ENCODE data around the gene ARL4D.
"Not testable (repeated sequence)": the region's sequence is repeated elsewhere in the genome, so short reads cannot be mapped to it uniquely, and the experiment has no call there.

Gene ARL4D

DNA sequence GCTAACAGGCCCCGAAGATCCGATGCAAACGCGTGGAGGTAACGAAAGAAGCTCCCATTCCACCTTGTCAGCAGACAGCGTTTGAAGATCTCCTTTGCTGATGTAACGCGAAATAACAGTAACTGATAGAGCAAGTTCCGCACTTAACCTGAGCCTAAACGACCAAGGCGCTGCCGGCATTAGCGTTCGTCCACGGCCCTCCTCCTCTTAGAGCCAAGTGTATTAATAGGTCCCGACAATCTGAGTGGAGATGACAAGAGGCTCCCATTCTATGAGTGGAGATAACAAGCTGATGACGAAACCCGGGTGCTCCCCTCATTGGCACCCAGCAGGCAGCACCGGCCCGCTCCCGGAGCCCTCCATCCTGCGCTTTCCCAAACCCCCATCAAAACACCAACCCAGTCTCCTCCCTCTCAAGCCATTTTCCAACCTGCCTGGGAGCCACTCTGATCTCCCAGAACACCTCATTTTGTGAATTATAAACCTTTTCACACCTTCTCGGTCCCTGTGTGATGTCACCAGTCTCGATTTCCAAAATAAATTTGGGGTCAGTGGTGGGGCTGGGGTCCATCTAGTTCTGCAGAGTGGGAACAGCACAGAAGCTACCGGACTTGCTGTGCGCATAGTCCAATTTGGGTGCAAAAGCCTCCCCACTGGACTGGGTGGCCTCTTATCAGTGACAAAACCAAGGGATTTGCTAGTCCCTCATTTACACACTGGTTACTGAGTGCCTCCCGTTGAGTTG lies 35.4 kb upstream of the ARL4D start:
- TF ChIP-seq, protein P1, sequence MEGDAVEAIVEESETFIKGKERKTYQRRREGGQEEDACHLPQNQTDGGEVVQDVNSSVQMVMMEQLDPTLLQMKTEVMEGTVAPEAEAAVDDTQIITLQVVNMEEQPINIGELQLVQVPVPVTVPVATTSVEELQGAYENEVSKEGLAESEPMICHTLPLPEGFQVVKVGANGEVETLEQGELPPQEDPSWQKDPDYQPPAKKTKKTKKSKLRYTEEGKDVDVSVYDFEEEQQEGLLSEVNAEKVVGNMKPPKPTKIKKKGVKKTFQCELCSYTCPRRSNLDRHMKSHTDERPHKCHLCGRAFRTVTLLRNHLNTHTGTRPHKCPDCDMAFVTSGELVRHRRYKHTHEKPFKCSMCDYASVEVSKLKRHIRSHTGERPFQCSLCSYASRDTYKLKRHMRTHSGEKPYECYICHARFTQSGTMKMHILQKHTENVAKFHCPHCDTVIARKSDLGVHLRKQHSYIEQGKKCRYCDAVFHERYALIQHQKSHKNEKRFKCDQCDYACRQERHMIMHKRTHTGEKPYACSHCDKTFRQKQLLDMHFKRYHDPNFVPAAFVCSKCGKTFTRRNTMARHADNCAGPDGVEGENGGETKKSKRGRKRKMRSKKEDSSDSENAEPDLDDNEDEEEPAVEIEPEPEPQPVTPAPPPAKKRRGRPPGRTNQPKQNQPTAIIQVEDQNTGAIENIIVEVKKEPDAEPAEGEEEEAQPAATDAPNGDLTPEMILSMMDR (IDR thresholded peaks at IDR 0.05; ENCODE audit: insufficient read depth, low read depth, low read length, missing control alignments), result no peak
- no peak overlapping the region for H3K4me3 ChIP-seq (ENCODE audit: low read length)
- no peak for DNase-seq (ENCODE audit: low read depth)

DNA sequence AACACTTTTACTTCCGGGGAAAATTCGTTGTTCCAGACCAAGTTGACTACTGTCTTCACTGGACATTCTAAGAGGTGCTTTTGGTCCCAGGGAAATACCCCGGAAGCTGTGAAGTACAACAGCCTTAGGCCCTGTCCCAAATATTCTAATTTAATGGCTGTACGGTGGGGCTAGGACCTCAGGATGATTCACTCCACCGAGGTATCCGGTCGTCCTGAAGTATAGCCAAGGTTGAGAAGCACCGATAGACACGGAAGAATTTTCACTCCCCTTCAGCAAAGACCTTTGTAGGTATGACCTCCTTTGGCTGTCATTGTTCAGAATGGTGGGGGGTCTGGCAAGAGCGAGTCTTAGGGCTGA lies 34.9 kb upstream of the ARL4D start:
- no peak overlapping the region for H3K4me3 ChIP-seq (ENCODE audit: low read length)
- TF ChIP-seq, protein P1 (IDR thresholded peaks at IDR 0.05; ENCODE audit: insufficient read depth, low read depth, low read length, missing control alignments), result no peak
- no peak for DNase-seq (ENCODE audit: low read depth)

DNA sequence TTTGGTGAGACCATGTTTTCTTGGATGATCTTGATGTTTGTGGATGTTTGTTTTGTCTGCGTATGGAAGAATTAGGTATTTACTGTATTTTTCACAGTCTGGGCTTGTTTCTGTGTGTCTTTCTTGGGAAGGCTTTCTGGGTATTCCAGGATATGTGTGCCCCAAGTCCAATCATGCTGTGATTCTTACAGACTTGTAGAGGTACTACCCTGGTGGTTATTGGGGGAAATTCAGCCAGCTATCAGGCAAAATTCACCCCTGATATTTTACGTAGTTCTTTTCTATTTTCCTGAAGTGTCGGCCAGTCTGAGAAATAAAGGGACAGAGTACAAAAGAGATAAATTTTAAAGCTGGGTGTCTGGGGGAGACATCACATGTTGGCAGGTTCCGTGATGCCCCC lies 33.4 kb upstream of the ARL4D start:
- no peak overlapping the region for H3K4me3 ChIP-seq (ENCODE audit: low read length)
- no peak for DNase-seq (ENCODE audit: low read depth)
- TF ChIP-seq, protein P1 (IDR thresholded peaks at IDR 0.05; ENCODE audit: insufficient read depth, low read depth, low read length, missing control alignments), result peak; percentile 8

DNA sequence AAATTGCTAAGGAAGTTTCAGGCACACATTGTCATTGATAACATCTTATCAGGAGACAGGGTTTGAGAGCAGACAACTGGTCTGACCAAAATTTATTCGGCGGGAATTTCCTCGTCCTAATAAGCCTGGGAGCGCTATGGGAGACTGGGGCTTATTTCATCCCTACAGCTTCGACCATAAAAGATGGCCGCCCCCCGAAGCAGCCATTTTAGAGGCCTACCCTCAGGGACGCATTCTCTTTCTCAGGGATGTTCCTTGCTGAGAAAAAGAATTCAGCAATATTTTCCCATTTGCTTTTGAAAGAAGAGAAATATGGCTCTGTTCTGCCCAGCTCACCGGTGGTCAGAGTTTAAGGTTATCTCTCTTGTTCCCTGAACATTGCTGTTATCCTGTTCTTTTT lies 32.9 kb upstream of the ARL4D start:
- H3K4me3 ChIP-seq (ENCODE audit: low read length); DNase-seq (ENCODE audit: low read depth): not testable (repeated sequence)

DNA sequence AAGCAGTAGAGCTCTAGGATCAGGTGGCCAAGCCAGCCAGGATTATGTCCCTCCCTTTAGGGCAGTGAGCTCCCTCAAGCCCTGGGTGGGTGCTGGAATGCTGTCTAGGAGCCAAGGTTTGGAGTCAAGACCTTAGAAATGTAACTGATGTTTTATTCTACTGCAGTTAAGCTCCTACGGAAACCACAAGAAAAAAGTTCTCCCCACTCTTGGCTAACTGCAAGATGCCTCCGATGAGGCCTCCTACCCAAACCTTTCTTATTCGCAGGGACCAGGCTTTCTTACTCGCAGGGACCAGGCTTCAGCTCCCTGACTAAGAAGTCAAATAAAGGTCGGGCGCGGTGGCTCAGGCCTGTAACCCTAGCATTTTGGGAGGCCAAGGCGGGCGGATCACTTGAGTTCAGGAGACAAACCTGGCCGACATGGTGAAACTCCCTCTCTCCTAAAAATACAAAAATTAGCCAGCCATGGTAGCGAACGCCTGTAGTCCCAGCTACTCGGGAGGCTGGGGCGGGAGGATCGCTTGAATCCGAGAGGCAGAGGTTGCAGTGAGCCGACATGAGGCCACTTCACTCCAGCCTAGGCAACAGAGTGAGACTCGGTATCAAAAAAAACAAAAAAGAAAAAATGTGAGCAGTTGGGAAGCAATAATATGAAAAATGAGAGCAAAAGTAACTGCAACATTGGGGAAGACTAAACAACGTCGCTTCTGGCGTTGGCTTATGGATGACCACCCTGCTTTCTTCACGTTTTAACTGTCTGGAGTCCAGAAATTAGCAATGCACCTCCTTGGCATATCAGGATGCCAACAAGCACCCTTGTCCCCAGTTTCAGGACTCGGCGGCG lies 31.7 kb upstream of the ARL4D start:
- no peak for DNase-seq (ENCODE audit: low read depth)
- H3K4me3 ChIP-seq (ENCODE audit: low read length), result no peak overlapping the region
- TF ChIP-seq, protein P1 (IDR thresholded peaks at IDR 0.05; ENCODE audit: insufficient read depth, low read depth, low read length, missing control alignments), result no peak

DNA sequence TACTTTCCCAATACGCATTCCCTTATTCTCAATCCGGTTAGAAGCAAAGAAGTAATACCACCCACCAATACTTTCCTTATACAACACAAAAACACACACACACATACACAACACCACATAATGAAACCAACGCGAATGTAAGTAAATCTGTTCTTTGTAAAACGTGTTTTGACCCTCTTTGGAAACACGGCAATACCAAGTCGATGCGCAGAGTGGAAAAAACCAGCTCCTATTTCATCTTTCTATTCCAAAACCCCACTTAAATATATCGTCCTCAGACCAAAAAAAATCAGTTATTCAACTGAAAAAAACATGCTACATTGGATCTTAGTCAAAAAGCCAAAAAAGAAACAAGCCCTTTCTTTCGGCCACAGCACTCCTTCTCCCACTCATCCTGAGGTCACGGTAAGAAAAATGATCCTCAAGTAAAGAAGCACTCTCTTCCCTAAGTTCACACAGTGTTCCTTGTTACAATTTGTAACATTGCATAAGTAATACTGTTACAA lies 31.0 kb upstream of the ARL4D start:
- DNase-seq (ENCODE audit: low read depth), result peak; percentile 49
- TF ChIP-seq, protein P1 (IDR thresholded peaks at IDR 0.05; ENCODE audit: insufficient read depth, low read depth, low read length, missing control alignments), result no peak

DNA sequence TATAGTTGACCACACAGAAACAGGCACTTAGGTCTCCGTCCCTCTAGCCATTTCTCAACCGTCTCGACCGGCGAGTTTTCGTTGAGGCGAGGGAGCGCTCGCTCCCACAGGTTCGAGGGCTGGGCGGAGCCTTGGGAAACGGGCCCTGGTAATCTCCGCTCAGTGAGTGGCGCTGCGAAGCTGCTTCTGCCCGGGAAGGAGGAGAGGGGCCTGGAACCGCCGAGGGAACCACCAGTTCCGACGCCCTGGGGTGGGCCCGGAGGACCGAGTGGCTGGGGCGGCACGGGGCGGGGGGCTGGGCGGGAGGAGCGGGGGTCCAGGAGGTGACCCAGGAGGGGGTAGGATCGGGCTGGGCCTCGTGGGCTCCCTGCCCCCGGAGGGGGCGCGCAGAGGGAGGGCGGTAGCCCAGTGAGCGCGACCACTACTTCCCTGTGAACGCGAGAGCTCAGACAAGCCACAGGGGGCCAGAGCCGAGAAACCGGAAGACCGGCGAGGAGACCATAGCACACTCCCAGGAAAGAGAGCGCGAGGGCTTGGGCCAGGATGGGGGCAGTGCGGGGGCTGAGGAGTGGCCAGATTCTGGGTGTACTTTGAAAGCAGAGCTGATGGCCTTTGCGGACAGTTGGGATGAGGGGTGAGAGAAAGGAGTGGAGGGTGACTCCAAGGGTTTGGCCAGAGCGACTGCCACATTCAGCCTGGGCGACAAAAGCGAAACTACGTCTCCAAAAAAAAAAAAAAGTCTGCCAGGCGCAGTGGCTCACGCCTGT lies 29.9 kb upstream of the ARL4D start:
- DNase-seq (ENCODE audit: low read depth), result peak; percentile 83
- TF ChIP-seq, protein P1 (IDR thresholded peaks at IDR 0.05; ENCODE audit: insufficient read depth, low read depth, low read length, missing control alignments), result no peak
- peak overlapping the region; percentile 58 for H3K4me3 ChIP-seq (ENCODE audit: low read length)

More for the DNA sequence above, 31.0 kb upstream of the ARL4D start:
- H3K4me3 ChIP-seq (ENCODE audit: low read length), result peak overlapping the region; percentile 58
